ENCODE data around the gene ENOX1. TPM values are rescaled to one million over a fixed set of nuclear protein-coding genes. Genes with fewer than 3 reads are reported as not detected.

The ENOX1 gene
- polyA plus RNA-seq, 1 donor from 2014 or later = not detected

DNA sequence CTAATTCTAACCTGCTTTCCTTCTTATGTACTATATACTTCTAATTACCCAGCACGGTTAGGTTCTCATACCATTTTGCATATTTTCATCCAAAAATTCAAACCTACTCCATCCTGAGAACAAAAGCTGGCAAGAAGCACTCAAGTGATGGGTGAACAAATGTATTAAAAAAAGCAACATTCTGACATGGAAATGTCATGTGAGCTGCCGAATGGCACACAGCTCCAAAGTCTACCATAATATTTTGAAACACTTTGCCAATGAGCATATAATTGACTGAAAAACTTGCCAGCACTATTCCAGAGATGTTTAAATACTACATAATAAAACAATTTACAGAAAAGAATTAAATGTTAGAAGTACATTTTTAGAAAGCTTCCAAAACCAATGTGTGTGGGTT, 274.6 kb downstream of the ENOX1 start:
- no peaks in the 10 kb centered on the region for H3K27me3 Mint-ChIP-seq
- no peak overlapping the region for H3K27ac Mint-ChIP-seq
- no peak overlapping the region for H3K4me3 Mint-ChIP-seq
- no peaks in the 10 kb centered on the region for H3K4me1 Mint-ChIP-seq
- no peaks in the 10 kb centered on the region for H3K36me3 Mint-ChIP-seq
- no peaks in the 10 kb centered on the region for H3K9me3 Mint-ChIP-seq

DNA sequence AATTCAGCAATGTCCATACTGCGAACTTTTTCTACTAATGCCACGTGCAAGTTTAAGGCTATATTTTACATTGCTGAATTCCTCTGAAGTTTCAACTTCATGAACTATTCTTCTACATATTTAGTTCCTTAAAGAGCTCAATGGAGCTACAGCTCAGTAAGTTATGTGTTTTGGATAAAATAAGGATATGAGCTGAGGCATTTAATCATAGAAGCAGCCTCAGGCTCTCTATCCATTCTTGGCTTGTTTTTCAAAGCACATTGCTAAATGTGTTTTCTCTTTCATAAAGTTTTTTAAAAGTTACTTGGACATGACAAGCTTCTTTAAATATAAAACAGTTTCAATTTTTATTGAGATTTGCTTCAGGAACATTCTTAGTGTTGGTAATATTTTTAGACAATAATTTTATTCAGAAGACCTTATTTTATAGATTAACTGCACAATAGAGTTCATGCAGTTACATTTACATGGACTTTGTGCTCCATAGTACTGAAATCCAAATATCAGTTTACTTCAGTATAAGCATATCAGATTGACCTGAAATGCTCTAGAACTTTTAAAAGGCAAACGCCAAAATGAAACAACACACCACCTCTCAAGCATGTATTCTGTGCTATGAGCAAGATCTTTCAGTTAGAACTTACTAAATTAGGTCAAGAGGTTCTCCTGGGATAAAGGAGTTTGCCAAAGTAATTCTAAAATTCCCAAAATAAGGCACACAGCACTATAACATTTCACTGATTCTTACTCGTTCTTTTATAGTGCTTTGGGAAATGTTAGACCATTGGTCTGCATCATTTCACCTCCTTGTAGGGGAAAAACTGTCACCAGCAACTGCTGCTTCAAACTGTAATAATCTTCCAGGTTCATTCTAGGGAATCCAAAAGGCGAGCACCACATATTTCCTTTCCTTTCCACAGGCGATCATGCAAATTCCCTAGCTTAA, 275.5 kb downstream of the ENOX1 start:
- Mint-ChIP-seq H3K27ac (no peak overlapping the region), H3K4me3 (no peak overlapping the region), H3K9me3 (no peaks in the 10 kb centered on the region), H3K36me3 (no peaks in the 10 kb centered on the region), H3K4me1 (no peaks in the 10 kb centered on the region), H3K27me3 (no peaks in the 10 kb centered on the region)

DNA sequence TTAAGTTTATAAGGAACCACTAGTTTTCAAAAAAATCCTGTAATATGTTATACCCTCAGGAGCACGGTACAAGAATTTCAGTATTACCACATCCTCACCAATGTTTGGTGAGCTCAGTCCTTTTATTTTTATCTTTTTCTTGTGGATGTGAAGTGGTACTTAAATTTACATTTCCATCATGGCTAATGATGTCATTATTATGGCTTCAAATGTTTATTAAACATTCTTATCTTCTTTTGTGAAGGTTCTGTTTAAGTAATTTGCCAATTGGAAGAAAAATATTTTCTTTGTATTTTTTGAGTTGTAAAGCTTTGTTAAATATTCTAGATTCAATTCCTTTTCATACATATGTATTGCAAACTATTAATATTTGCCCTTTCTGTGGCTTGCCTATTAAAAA, 291.0 kb downstream of the ENOX1 start:
- H3K4me1 Mint-ChIP-seq = no peaks in the 10 kb centered on the region
- no peak overlapping the region for H3K4me3 Mint-ChIP-seq
- peaks cover 0 to 8% (median 2%) of the 10 kb centered on the region in 3 donors for H3K9me3 Mint-ChIP-seq
- no peaks in the 10 kb centered on the region for H3K27me3 Mint-ChIP-seq
- H3K36me3 Mint-ChIP-seq = no peaks in the 10 kb centered on the region
- no peak overlapping the region for H3K27ac Mint-ChIP-seq

DNA sequence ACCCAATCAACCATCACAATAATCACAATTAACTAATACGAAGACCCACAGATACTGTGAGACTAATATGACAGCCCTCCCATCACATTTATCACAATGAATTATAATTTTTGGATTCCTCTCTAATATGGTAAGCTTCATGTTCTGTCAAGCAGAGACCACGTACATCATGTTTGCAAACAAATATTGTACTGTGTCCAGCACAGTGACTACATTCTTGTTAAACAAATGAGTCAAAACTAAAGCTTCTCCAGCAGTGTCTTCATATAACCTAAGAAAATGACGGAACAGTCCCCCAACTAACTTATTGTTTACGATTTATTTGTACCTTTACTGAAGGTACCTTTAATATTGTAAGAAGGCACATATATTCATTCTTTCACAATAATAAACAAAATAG, 292.6 kb downstream of the ENOX1 start:
- Mint-ChIP-seq H3K27ac (no peak overlapping the region), H3K4me3 (no peak overlapping the region), H3K4me1 (no peaks in the 10 kb centered on the region), H3K27me3 (no peaks in the 10 kb centered on the region), H3K36me3 (no peaks in the 10 kb centered on the region), H3K9me3 (no peaks in the 10 kb centered on the region)

DNA sequence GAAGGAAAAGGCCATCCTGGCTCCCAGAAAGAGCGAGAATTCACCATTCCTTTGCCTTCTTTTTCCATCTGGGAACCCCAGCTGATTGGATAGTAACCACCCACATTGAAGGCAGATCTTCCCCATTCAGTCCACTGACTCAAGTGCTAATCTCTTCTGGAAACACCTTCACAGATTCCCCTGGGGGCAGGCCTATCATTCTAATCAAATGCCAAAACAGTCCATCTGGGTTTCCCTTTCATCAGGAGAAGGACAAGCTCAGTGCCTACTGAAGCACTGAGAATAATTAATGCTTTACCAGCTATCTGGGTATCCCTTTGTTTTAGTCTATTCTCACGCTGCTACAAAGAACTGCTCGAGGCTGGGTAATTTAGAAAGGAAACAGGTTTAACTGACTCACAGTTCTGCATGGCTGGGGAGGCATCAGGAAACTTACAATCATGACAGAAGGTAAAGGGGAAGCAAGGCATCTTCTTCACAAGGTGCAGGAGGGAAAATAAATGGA, 293.2 kb downstream of the ENOX1 start:
- no peaks in the 10 kb centered on the region for H3K4me1 Mint-ChIP-seq
- H3K36me3 Mint-ChIP-seq = no peaks in the 10 kb centered on the region
- H3K27ac Mint-ChIP-seq = no peak overlapping the region
- H3K9me3 Mint-ChIP-seq = no peaks in the 10 kb centered on the region
- peak overlapping the region in 1 of 4 donors; percentile 34 for H3K4me3 Mint-ChIP-seq
- H3K27me3 Mint-ChIP-seq = no peaks in the 10 kb centered on the region

DNA sequence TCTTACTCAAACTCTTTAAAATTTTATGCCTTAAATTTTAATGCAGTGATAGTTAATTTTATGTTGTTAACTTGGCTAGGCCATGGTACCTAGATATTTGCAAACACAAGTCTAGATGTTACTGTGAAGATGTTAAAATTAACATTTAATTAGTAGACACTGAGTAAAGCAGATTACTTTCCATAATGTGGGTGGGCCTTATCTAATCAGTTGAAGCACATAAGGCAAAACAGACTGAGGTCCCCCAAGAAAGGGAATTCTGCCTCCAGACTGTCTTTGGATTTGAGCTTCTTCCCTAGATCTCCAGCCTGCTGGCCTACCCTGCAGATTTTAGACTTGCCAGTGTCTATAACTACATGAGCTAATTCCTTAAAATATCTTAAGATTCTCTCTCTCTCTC, 294.0 kb downstream of the ENOX1 start:
- Mint-ChIP-seq H3K27ac (no peak overlapping the region), H3K27me3 (no peaks in the 10 kb centered on the region), H3K4me3 (no peak overlapping the region), H3K36me3 (no peaks in the 10 kb centered on the region), H3K4me1 (no peaks in the 10 kb centered on the region), H3K9me3 (no peaks in the 10 kb centered on the region)

DNA sequence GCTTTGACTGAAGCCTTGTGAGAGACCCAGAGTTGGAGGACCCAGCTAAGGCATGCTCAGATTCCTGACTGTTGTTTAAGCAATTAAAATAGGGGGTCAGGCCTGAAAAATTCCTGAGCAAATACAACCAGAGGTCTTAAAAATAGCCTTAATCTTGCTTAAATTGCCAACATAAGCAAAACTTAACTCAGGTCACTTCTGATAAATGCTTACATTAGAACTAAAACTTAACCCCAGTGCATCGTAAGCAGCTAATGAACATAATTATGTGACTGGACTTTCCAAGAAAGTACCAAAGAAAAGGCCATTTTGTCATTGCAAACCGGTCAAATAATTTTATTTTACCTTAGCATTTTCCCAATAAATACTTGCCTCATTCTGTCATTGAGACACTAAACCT, 294.5 kb downstream of the ENOX1 start:
- no peaks in the 10 kb centered on the region for H3K4me1 Mint-ChIP-seq
- no peak overlapping the region for H3K4me3 Mint-ChIP-seq

DNA sequence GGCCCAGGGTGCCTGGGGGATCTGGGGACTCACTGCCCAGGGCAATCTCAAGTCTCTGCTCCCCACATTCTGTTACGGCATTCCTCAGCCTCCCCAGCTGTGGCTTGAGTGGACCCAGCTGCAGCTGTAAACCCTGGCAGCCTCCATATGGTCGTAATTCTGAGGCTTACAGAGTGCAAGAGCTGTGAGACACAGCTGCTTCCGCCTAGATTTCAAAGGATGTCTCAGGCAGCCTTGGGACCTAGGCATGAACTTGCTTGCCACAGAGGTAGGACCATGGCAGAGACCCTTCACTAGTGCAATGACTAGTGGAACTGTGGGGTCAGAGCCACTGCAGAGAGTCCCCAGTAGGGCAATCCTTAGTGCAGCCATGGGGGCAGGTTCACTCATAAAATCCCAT, 297.5 kb downstream of the ENOX1 start:
- H3K4me1 Mint-ChIP-seq = no peaks in the 10 kb centered on the region
- H3K36me3 Mint-ChIP-seq = no peaks in the 10 kb centered on the region
- no peak overlapping the region for H3K27ac Mint-ChIP-seq
- H3K27me3 Mint-ChIP-seq = no peaks in the 10 kb centered on the region
- no peak overlapping the region for H3K4me3 Mint-ChIP-seq
- no peaks in the 10 kb centered on the region for H3K9me3 Mint-ChIP-seq

More for the DNA sequence above, 294.5 kb downstream of the ENOX1 start:
- no peaks in the 10 kb centered on the region for H3K27me3 Mint-ChIP-seq
- H3K27ac Mint-ChIP-seq = no peak overlapping the region
- H3K36me3 Mint-ChIP-seq = no peaks in the 10 kb centered on the region
- H3K9me3 Mint-ChIP-seq = no peaks in the 10 kb centered on the region

DNA sequence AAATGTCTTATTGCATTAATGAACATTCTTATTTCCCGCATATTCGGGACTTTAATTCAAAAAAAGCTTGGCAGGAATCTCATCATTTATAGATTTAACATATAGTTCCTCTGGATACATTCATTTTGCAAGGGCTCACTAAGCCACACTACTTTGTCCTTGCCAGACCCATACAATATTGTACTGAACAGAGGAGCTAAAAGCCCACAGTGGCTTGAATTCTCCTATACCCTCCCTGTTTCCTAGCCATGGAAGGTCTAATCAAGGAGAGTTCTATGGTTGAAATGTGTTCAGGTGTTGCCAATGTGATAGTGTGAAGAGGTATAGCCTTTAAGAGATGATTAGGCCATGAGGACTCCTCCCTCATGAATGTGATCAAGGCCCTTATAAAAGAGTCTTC, 298.9 kb downstream of the ENOX1 start:
- Mint-ChIP-seq H3K4me1 (no peaks in the 10 kb centered on the region), H3K36me3 (no peaks in the 10 kb centered on the region), H3K9me3 (no peaks in the 10 kb centered on the region), H3K4me3 (no peak overlapping the region), H3K27ac (no peak overlapping the region), H3K27me3 (no peaks in the 10 kb centered on the region)

DNA sequence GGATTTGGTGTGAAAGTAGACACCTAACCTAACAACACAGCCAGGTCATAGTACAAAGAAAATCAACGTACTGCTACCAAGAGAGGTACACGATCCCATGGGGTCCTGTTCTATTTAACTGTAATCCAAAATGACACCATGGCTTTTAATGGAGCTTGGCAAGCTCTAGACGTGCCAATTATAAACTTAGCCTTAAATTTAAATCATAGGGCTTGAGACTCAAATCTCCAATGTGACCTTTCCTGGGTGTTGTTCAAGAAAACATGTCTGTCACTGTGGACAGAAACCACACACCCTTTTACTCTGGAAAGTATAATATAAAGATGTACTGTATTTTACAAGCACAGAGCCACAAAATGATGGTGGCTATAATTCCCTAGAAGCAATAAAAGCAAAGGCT, 299.3 kb downstream of the ENOX1 start:
- no peak overlapping the region for H3K4me3 Mint-ChIP-seq
- H3K4me1 Mint-ChIP-seq = no peaks in the 10 kb centered on the region
- H3K36me3 Mint-ChIP-seq = no peaks in the 10 kb centered on the region
- H3K9me3 Mint-ChIP-seq = no peaks in the 10 kb centered on the region
- no peaks in the 10 kb centered on the region for H3K27me3 Mint-ChIP-seq
- no peak overlapping the region for H3K27ac Mint-ChIP-seq

DNA sequence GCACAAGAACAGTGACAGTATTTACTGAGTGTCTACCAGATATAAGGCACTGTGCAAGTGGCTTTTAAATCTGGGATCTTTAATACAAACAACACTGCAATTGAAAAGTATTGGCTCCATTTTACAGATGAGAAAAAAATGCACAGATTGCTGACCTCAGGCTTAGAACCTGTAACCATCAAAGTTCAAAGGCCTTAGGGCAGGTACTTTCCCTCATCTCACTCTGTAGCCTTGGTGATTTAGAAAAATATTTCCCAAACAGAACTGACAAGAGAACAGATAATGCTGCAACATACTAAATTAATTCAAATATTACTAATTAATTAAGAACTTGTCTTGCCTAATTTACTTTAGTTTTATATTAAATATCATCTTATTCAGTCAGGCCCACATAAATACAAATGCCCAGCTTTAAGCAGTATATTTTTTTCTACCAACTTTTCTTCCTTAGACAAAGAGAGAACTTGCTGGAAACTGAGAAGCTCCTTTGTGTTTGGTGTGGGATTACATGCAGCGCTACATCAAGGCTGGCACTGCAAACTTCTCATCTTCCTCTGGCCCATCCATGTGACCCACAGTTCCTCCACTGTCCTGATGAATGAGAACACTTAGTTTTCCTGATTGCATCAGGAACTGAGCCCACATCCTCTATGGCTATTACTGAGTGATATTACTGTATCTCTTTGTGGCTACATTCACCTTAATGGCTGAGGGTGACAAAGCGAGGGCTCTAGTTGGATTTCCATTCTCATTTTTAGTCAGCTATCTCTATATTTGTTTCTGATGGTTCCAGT, 302.1 kb downstream of the ENOX1 start:
- no peak overlapping the region for H3K27ac Mint-ChIP-seq
- H3K36me3 Mint-ChIP-seq = no peaks in the 10 kb centered on the region
- H3K4me3 Mint-ChIP-seq = no peak overlapping the region
- no peaks in the 10 kb centered on the region for H3K27me3 Mint-ChIP-seq
- no peaks in the 10 kb centered on the region for H3K9me3 Mint-ChIP-seq
- H3K4me1 Mint-ChIP-seq = no peaks in the 10 kb centered on the region

DNA sequence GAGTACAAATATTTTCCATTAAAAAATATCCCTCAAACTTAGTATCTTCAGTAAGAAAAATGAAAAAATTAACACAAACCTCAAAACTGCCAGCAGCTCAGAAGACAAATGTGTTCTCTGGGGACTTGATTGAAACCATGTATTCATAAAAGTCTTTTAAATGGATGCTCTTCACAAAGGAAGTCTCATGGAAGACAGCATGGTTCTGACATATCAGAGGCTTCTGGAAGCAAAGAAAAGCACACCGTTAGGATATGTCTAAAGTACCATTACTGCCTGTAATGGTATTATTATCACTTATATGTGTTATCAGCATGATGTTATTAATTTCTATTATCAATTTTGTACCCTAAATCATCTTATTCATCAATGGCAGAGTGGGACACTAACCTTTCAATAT, 302.8 kb downstream of the ENOX1 start:
- Mint-ChIP-seq H3K27ac (no peak overlapping the region), H3K4me3 (no peak overlapping the region), H3K4me1 (no peaks in the 10 kb centered on the region), H3K9me3 (no peaks in the 10 kb centered on the region), H3K27me3 (peaks cover 4% of the 10 kb centered on the region), H3K36me3 (no peaks in the 10 kb centered on the region)

DNA sequence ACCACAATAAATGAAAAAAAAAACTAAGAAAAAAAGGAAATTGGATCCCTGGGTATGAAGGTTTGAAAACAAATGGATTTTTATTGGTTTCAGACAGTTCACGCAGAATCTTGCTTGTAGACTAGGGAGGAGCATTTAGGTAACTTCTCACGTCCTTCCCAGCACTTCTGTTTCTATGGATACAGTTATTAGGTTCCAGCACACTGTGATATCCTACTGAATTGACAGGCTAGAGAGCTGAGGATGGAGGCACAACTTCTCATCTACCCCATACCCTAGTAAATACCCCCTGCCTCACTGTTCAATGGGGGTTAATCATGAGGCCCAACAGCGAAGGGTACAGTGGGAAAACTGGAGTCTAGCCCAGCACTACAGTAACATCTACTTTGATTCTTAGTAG, 304.1 kb downstream of the ENOX1 start:
- Mint-ChIP-seq H3K27me3 (peaks cover 4% of the 10 kb centered on the region), H3K9me3 (no peaks in the 10 kb centered on the region), H3K36me3 (no peaks in the 10 kb centered on the region), H3K4me1 (no peaks in the 10 kb centered on the region), H3K27ac (no peak overlapping the region), H3K4me3 (no peak overlapping the region)

DNA sequence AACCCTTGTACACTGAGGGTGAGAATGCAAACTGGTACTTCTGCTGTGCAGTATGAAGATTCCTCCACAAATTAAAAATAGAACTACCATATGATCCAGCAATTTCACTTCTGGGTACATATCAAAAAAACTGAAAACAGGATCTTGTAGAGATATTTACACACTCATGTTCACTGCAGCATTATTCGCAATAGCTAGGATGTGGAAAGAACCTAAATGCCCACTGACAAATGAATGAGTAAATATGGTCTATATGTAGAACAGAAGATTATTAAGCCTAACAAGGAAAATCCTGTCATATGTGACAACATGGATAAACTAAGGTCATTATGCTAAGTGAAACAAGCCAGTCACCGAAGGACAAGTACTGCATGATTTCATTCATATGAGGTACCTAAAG, 304.7 kb downstream of the ENOX1 start:
- H3K36me3 Mint-ChIP-seq = no peaks in the 10 kb centered on the region
- H3K4me1 Mint-ChIP-seq = no peaks in the 10 kb centered on the region
- peaks cover 6% of the 10 kb centered on the region for H3K27me3 Mint-ChIP-seq
- H3K4me3 Mint-ChIP-seq = no peak overlapping the region
- H3K27ac Mint-ChIP-seq = no peak overlapping the region
- no peaks in the 10 kb centered on the region for H3K9me3 Mint-ChIP-seq

DNA sequence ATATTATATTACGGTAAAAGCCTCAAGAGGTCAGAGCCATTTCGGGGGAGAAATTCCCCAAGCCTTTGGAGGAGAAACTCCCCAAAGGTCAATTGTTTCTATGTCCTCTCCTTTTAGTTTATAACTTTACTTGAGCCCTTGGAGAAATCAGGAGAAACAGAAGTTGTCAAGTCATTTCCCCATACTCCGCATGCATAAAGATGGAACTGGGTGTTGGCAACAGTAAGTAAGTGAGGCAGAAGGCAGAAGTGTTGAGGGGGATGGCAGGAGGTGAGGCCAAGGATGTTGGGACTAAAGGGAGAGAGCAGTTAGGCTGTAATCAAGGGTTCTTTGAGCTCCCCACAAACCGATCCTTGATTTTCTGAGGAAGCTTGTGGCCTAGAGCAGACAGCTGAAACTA, 307.9 kb downstream of the ENOX1 start:
- H3K27ac Mint-ChIP-seq = no peak overlapping the region
- H3K27me3 Mint-ChIP-seq = peaks cover 12% of the 10 kb centered on the region
- H3K4me1 Mint-ChIP-seq = no peaks in the 10 kb centered on the region
- no peaks in the 10 kb centered on the region for H3K36me3 Mint-ChIP-seq
- H3K4me3 Mint-ChIP-seq = no peak overlapping the region
- H3K9me3 Mint-ChIP-seq = no peaks in the 10 kb centered on the region
